Activated CD8-positive, alpha-beta memory T cell treated with anti-CD3 and anti-CD28 coated beads for 36 hours (primary cell): Measurements from ENCODE around the gene FIGNL1. TPM values are rescaled to one million over a fixed set of nuclear protein-coding genes. Genes with fewer than 3 reads are reported as not detected.
"Not testable (repeated sequence)": the region's sequence is repeated elsewhere in the genome, so short reads cannot be mapped to it uniquely, and the experiment has no call there.

Experiments
- CTCF ChIA-PET: fragments of 350-600 bp; sonication (Branson Sonifier 250); formaldehyde crosslinking; loops from one replicate; lab custom pipeline; 2021; ENCODE audit warnings: antibody characterized with exemption; lab: Charles Lee
- POLR2A ChIA-PET: fragments of 350-600 bp; sonication (Branson Sonifier 250); formaldehyde crosslinking; loops from one replicate; lab custom pipeline; 2021; ENCODE audit warnings: antibody characterized with exemption; lab: Charles Lee
- total RNA-seq, 2 experiments: library from RNA; stranded (reverse); gene quantifications; one replicate each; pipeline ENCODE4 v1.2.3, GENCODE V29; 2021

Gene FIGNL1
- total RNA-seq, 2 experiments from 2014 or later: 48.1 to 55.1 TPM

DNA sequence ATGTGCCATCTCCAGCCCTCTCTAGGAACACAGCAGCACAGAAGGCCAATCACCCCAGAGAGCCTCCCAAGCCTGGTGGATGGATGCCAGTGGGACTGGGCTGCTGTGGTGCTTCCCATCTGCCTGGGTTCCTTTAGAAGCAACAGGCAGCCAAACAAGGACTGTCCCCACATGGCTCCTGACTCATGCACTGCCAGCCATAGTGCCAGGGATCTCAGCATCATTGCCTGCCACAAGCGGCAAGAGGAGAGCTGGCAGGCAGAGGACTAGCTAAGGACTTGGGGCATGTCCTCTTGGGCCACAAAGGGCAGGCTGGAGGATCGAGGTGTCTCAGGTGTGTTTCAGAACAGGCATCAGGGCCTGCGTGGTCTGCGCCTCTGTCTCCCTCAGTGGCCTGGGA, 23.4 kb upstream of the FIGNL1 start:
- ChIA-PET CTCF (no interaction called here), POLR2A (no interaction called here)

DNA sequence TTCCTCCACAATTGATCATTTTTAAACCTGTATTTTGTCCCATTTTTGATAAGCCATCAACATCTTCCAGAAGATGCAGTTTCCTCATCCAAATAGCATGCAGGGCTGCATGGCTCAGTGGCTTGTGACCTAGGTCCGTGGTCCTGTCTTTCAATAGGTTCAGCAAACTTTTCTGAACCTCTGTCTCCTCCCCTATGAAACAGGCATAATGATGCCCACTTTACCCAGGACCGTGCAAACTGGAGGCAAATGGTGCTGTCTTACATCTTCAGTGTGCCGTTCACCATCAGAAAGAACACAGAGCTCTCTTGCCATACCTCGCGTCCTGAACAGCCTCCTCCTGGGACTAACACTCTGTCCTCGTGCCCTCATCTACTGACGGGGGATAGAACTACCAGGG, 22.3 kb upstream of the FIGNL1 start:
- ChIA-PET POLR2A (no interaction called here), CTCF (no interaction called here)

DNA sequence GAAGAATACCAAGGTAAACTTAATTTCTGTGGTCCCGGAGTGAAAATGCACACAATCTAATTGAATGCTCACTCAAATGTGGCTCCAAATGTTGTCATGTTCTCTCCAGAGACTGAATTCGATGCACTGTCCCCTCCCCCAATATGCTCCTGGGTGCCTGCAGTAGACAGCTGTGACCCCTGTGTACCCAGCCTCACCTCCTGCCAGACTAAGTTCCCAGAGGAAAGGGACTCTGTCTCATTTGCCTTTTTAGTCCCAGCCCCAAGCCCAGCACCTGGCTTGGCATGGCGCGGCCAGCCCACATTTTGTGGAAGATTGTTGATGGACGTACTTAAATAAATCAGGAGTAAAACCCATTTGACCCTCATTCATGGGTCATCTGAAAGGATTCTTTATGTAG, 21.8 kb upstream of the FIGNL1 start:
- ChIA-PET POLR2A (no interaction called here), CTCF (interaction anchor here (0.8 kb wide), 2 partner anchors 192 to 208 kb away, joined by 3 read pairs; no protein-coding TSS in a partner anchor)

DNA sequence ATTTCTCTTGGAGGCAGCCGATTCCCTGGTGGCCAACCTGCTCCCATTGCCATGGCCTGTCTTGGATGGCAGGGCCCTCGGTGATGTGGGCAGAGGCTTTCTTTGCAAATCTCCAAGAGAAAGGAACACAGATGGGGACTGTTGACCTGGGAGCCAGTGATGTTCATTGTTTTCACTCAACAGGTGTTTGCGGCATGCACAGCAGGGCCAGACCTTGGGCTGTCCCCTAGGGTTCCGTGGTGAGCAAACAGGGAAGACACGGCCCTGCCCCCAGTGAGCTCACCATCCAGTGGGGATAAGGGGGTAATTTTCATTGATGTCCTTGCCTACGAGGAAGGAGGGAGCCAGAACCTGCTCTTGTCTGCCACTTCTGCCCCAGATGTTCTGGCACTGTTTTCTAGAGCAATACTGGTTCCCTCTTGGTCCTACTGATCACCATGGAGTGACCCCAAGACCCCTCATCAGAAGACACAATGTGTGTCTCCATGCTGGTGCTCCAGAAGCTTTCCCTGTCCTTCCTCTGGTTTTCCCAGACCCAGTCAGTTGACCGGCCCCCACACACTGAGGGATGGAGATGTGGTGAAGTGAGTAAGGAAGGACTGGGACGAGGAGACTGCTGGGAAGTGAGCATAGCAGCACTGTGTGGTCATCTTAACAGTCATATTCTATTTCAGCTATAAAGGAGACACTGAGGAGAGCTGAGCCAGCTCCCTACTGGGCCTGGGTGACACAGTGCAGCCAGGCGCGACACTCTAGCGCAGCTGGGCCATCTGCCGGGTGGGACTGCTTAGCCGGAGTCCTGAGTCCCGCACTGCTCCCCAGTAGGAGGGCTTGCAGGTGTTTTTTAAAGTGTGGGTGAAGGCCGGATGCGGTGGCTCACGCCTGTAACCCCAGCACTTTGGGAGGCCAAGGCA, 20.4 kb upstream of the FIGNL1 start:
- CTCF ChIA-PET: no interaction called here
- POLR2A ChIA-PET: no interaction called here

DNA sequence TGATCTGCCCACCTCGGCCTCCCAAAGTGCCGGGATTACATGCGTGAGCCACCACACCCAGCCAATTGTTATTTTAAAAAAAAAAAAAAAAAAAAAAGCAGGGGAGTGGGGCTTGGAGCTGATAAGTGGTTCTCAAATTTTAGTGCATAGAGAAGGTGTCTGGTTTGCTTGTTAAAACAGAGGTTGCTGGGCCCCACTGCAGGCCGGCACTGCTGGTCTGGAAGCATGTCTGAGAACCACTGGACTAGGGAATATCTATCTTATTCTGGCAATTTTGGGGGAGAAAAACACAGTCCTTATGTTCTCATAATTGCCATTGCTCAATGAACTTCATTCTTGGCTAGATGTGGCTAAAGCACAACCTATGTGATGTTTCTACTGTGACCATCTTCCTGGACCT, 19.0 kb upstream of the FIGNL1 start:
- CTCF ChIA-PET: interaction anchor here (0.6 to 3.9 kb wide), 4 partner anchors 19 to 687 kb away, joined by 3 to 42 read pairs (median 14); no protein-coding TSS in a partner anchor
- POLR2A ChIA-PET: no interaction called here

DNA sequence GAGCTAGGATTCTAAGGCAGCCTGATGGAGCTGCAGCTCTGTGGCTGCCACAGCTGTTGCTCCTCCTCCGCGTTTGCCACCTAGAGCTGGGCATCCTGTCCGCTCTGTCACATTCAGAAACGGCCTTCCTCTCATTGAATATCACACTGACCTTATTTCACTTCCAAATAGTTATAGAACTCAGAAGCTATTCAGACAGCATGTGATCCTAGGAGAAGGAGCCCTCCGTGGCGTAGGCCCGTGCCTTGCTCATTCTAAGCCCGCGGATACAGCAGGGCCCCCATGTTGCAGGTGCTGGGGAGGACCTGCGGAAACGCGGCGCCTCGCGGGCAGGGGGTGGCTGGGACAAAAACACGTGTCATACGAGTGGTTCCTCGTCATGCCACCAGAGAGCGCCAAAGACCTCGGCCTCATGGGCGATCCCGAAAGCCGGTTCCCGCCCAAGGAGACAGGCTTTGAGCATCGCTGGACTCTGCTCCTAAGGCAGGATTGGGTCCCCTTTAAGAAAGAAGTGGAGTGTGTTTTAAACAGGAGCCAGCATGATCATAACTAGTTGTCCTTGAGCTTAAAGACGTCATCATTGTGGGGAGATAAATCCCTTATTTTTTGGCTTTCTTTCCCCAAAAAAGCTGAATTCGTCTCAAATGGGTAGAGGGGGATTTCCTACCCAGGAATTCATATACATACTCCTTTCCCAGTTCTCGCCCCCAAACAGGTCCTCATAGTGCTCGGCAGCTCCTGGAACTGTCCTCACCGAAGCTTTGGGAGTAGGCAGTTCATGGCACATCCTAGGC, 17.9 kb upstream of the FIGNL1 start:
- ChIA-PET POLR2A (no interaction called here), CTCF (interaction anchor here (0.7 to 3.9 kb wide), 17 partner anchors 13 to 692 kb away, joined by 3 to 42 read pairs (median 4); partner anchors contain the start of genes FIGNL1 and ZPBP)

DNA sequence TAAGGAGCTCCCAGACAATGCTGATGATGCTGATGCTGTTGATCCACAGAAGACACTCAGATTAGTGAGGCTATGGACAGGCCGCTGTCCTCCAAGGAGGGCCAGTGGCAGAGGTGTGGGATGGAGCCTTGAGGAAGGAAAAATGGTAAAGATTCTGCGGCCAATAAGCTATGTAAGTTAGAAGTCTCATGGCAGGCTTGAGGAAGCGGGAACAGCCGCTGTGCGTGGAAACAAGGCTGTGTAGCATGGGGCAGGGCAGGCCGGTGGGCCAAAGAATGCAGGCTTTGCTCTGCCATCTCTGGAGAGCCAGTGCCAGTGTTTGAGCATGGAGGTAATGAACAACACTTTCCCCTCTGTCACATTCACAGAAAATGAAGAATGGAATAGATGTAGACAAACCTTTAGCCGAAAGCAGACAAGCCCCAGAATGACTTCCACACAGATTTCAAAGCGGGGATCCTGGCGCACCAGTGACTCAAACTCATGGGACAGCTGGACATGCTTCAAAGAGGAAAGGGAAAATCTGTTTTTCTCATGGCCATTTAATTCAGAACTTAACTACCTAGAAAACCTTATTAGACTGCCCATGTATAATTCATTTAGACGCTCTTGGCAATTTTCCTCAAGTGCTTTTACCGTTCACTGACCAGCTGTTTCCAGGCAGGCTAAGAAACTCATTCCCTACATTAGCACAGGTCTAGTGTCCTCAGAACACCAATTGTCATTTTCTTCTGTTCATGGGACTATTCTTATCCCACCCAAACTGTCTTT, 16.9 kb upstream of the FIGNL1 start:
- ChIA-PET POLR2A (no interaction called here), CTCF (interaction anchor here (0.9 to 3.9 kb wide), 13 partner anchors 9 to 694 kb away, joined by 3 to 42 read pairs (median 5); partner anchors contain the start of genes FIGNL1 and ZPBP)

DNA sequence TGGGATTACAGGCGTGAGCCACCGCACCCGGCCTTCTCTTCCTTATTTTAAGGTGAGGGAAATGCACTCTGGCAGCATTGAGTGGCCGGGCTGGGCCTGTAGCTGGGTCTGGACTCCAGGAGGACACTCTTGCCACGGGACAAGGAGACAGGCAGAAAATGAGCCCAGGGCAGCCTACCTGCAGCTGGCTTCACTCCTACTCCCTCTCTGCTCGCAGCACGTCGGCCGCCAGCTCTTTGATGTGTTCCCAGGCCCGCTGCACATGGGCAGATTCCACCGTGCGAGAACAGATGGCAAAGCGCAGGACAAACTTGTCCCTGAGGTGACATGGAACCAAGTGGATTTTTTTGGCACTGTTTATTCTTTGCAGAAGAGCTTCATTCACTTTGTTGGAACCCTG, 12.9 kb upstream of the FIGNL1 start:
- CTCF ChIA-PET: interaction anchor here (1.0 kb wide), 1 partner anchor 678 kb away, joined by 4 read pairs; no protein-coding TSS in a partner anchor
- POLR2A ChIA-PET: no interaction called here

DNA sequence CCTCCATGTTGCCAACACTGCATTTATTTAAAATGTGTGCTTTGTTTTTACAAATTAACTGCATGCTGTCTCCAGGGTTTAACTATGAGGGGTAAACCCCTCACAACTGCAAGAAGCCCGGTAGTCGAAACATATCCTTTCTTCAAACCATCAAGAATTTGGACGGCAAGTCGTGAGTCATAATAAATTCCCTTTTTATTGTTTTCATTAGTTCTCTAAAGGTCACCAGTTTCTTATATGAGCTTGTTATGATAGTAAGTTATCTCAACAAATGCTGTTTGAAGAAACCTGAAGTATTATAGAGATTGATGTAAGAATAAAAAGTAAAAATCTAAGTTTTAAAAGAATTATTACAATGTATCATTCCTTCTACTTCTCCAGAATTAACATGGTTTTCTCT, 12.2 kb upstream of the FIGNL1 start:
- CTCF ChIA-PET: no interaction called here
- POLR2A ChIA-PET: no interaction called here

DNA sequence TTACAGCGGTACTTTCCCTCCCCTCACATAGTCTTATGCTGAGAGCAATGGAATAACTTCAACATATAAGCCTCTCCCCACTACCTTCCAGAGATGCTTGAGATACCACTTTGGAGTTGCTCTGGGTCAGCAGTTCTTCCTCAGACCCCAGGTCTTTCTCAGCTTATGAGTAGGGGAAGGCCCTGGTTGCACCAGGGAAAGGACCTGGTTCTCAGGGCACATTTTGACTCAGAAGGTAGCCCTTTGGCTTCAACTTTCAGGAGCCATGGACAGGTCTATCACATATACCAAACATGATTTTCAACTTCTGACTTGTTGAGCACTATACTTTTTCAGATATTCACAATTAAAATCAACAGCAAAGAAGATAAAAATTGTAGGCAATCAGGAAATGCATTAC, 11.5 kb upstream of the FIGNL1 start:
- CTCF ChIA-PET: no interaction called here
- POLR2A ChIA-PET: no interaction called here

DNA sequence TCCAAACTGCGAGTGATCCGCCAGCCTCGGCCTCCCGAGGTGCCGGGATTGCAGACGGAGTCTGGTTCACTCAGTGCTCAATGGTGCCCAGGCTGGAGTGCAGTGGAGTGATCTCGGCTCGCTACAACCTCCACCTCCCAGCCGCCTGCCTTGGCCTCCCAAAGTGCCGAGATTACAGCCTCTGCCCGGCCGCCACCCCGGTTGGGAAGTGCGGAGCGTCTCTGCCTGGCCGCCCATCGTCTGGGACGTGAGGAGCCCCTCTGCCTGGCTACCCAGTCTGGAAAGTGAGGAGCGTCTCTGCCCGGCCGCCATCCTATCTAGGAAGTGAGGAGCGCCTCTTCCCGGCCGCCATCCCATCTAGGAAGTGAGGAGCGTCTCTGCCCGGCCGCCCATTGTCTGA, 9.0 kb upstream of the FIGNL1 start:
- POLR2A ChIA-PET, CTCF ChIA-PET: not testable (repeated sequence)

DNA sequence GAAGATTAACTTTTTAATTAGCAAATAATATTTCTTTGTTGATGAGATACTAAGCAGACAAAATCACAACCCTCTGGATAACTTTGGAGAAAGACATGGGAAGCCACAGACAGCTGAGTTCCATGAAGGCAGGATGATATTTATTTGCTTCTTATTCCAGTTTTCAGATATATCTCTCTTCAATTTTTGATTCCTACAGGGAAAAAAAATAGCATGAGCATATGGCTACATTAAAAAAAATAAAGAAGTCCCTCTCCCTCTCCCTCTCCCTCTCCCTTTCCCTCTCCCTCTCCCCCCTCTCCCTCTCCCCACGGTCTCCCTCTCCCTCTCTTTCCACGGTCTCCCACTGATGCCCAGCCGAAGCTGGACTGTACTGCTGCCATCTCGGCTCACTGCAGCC, 8.5 kb upstream of the FIGNL1 start:
- POLR2A ChIA-PET, CTCF ChIA-PET: not testable (repeated sequence)

DNA sequence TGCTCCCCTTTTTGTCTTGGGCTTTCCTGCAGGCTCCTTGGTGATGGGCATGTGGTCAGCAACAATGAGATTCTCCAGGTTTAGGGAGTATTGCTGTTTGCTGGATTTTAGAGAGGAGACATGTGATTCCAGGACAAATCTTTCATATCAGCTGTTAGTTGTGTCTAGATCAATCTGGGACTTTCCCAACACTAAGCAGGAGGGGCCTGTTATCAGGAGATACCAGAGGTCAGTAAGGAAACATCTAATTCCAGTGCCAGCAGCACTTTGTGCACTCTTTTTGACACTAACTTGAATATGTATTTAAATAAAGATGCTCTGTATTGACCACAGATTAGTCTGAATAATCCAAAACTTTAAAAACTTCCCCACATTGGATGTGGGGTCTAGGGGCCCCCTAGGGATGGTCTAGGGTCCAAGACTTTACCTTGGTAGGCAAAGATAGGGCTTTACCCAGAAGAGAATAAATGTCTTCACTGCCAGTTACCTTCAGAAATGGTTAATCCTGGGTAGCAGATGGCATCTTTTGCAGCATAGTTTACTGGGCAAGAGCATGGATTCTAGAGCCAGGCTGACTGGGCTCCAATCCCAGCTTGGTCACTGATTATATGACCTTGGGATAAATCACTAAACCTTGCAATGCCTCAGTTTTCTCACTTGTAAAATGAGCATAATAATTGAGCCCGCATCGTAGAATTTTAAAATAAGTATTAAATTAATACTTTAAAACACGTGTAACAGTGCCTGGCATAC, 6.4 kb upstream of the FIGNL1 start:
- CTCF ChIA-PET: no interaction called here

DNA sequence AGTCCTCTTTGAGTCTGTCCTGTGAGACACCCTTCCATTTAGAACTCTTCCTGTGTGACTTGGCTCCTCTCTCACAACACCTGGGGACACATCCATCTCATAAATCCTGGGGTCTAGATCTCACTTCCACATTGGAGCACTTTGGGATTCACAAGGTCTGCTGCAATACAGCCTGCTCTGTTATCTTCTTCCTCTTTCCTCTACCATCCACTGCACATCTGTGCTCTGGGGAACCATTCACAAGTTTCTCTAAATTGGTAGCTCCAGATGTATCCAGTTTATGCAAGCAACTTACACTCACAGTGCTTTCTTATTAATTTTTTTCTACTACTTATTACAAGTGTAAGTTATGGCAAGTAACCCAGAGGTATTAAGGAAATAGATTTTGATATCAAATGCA, 5.5 kb upstream of the FIGNL1 start:
- ChIA-PET CTCF (no interaction called here), POLR2A (no interaction called here)

More for the DNA sequence above, 6.4 kb upstream of the FIGNL1 start:
- POLR2A ChIA-PET: no interaction called here

DNA sequence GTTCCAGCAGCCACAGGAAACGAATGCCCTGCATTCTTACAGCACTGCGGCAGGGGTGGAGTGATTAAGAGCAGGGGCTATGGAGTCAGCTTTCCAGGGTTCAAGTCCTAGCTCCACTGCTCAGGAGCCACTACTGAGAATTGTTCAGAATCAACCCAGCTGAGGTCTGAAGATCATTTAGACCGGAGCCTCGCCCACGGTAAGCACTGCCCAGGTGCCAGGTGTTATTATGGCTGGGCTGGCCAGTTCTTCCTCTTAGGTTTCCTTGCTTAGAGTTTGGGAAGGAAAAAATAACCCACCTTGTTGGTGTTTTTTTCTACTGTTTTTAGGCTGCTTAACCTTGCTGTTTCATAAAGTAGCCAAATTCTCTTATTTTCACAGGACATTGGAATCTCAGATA, 4.8 kb upstream of the FIGNL1 start:
- ChIA-PET CTCF (no interaction called here), POLR2A (no interaction called here)

DNA sequence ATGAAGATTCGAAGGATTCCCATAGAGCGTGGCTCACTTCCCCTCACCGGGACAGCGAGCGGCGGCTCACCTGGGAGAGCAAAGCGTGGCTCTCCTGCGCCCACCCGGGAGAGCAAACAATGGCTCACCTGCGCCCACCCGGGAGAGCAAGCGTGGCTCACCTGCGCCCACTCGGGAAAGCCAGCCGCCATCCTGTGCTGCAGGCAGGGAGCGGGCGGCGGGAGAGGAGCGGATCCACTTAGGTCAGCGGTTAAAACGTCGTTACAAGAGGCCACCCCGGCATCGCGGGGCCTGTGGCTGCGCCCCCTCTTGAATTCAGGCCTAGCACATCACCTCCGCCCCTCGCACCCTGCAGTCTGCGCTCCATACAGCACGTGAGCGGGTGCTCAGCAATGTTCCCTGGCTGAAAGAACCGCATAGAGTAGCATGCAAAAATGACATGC, 461 bp upstream of the FIGNL1 start:
- ChIA-PET POLR2A (interaction anchor here (0.6 kb wide), 1 partner anchor 145 kb away, joined by 3 read pairs; no protein-coding TSS in a partner anchor), CTCF (no interaction called here)

DNA sequence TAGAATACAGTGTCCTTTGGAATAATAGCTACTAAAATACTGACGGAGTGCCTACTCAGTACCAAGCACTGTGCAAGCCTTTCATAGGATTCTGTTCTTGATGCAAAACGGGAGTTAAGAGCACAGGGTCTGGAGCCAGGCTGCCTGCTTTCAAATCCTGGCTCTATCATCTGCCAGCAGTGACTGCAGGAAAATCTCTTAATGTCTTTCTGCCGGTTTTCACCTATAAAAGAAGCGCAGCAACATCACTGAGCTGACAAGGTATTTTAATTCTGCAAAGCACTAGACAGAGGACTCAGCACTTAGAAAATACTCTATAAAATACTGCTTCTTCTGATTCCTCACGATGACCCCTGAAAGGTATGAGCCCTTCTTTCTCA, 659 bp downstream of the FIGNL1 start:
- POLR2A ChIA-PET: no interaction called here
- CTCF ChIA-PET: interaction anchor here (0.9 to 1.4 kb wide), 3 partner anchors 19 to 245 kb away, joined by 3 to 6 read pairs (median 4); no protein-coding TSS in a partner anchor

DNA sequence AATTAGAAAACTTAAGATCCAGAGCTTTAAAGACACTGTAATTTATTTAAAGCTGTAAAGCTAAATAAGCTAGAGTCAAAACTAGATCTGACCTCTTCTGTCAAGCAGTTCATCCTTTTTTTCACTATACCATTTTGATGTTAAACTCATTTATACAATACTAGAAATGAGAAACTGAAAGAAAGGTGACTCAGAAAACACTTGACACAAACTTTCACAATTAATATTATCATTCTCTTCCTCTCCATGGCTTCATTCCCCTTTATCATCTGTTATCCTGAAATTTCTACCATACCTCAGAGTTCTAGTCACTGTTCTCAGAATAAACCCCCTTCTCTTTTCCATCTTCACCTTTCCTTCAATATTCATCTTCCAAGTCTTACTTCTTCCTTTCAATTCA, 1.3 kb downstream of the FIGNL1 start:
- POLR2A ChIA-PET: no interaction called here
- CTCF ChIA-PET: interaction anchor here (1.4 kb wide), 1 partner anchor 19 kb away, joined by 6 read pairs; no protein-coding TSS in a partner anchor
